HepG2 (cell line): ENCODE data around the gene ABHD17A. TPM values are rescaled to one million over a fixed set of nuclear protein-coding genes. Genes with fewer than 3 reads are reported as not detected.
A peak's percentile ranks its signal among the peaks of the same experiment; 100 is the strongest.

ENCODE experiments used
- BCL6 ChIP-seq: IDR thresholded peaks from 2 replicates; pipeline ENCODE4 v1.6.1; 2016; ENCODE audit warnings: missing genetic modification reagents, missing compliant biosample characterization
- FOXA3 ChIP-seq: IDR thresholded peaks from 2 replicates; pipeline ENCODE4 v1.6.1; 2016; ENCODE audit warnings: missing genetic modification reagents, missing compliant biosample characterization
- IKZF4 ChIP-seq: sonication (generic); formaldehyde crosslinking; IDR thresholded peaks from 2 replicates; pipeline ENCODE4 v1.5.1; 2020; ENCODE audit warnings: borderline replicate concordance, mild to moderate bottlenecking, low read depth, missing genetic modification reagents; ENCODE audit errors: not compliant biosample characterization
- KMT2B ChIP-seq: IDR thresholded peaks from 2 replicates; pipeline ENCODE4 v1.6.1; 2016; ENCODE audit warnings: missing genetic modification reagents, missing compliant biosample characterization
- MYC ChIP-seq: sonication (generic); formaldehyde crosslinking; IDR thresholded peaks from 2 replicates; pipeline ENCODE4 v1.9.0; 2021; ENCODE audit warnings: missing genetic modification reagents, borderline replicate concordance
- PHF8 ChIP-seq: sonication (generic); formaldehyde crosslinking; IDR thresholded peaks from 2 replicates; pipeline ENCODE4 v1.5.0; 2020; ENCODE audit warnings: missing genetic modification reagents
- RBM22 ChIP-seq: fragments of 200-400 bp; formaldehyde crosslinking; optimal IDR thresholded peaks from 2 replicates; pipeline ENCODE3; 2017; ENCODE audit warnings: mild to moderate bottlenecking, low read length, moderate library complexity
- TOPORS ChIP-seq: sonication (generic); formaldehyde crosslinking; IDR thresholded peaks from 2 replicates; pipeline ENCODE4 v1.8.0; 2023; ENCODE audit warnings: mild to moderate bottlenecking, missing genetic modification reagents
- ZFP36L2 ChIP-seq: sonication (generic); formaldehyde crosslinking; IDR thresholded peaks from 2 replicates; pipeline ENCODE4 v1.4.0; 2020; ENCODE audit warnings: missing genetic modification reagents
- ZFP41 ChIP-seq: sonication (generic); formaldehyde crosslinking; IDR thresholded peaks from 2 replicates; pipeline ENCODE4 v1.4.0; 2020; ENCODE audit warnings: mild to moderate bottlenecking, missing genetic modification reagents, borderline replicate concordance
- ZIK1 ChIP-seq: sonication (generic); formaldehyde crosslinking; IDR thresholded peaks from 2 replicates; pipeline ENCODE4 v1.5.0; 2020; ENCODE audit warnings: mild to moderate bottlenecking, low read depth, missing genetic modification reagents, borderline replicate concordance
- ZNF407 ChIP-seq: sonication (generic); formaldehyde crosslinking; IDR thresholded peaks from one replicate; pipeline ENCODE4 v1.5.1; 2020; ENCODE audit warnings: mild to moderate bottlenecking, missing genetic modification reagents; ENCODE audit errors: not compliant biosample characterization
- ZNF451 ChIP-seq: sonication (generic); formaldehyde crosslinking; IDR thresholded peaks from 2 replicates; pipeline ENCODE4 v1.5.0; 2020; ENCODE audit warnings: mild to moderate bottlenecking, missing genetic modification reagents
- ZNF570 ChIP-seq: sonication (generic); formaldehyde crosslinking; IDR thresholded peaks from 2 replicates; pipeline ENCODE4 v1.4.0; 2020; ENCODE audit warnings: mild to moderate bottlenecking, missing genetic modification reagents, borderline replicate concordance
- ZNF761 ChIP-seq: sonication (generic); formaldehyde crosslinking; conservative IDR thresholded peaks from 2 replicates; pipeline ENCODE4 v1.4.0; 2020; ENCODE audit warnings: mild to moderate bottlenecking, missing genetic modification reagents
- polyA plus RNA-seq, 8 experiments: library from polyadenylated mRNA; depleted of rRNA in 3 of 8; stranded (reverse) in 7 of 8; unstranded in 1 of 8; fragments of >200 nt; fragmentation: Illumina TruSeq in 4 of 8; extraction: Trizol in 4 of 8; gene quantifications; 2 replicates each; pipeline versions ENCODE4 v1.2.1 to v1.2.3, GENCODE V29; 2011 to 2016; ENCODE audit warnings: low read depth in 4 of 8, missing spikeins in 1 of 8, mixed read lengths in 1 of 8; ENCODE audit not compliant: insufficient read depth in 1 of 8
- total RNA-seq, 5 experiments: library from RNA; depleted of rRNA; stranded (reverse); fragments of >200 nt; fragmentation: Illumina TruSeq; extraction: Trizol; gene quantifications; 2 replicates each; pipeline ENCODE4 v1.2.3, GENCODE V29; 2016; ENCODE audit warnings: low read depth in 1 of 5
- TF ChIP-seq, protein P1 (sequence below), 2 experiments: sonication (generic) in 1 of 2; formaldehyde crosslinking in 1 of 2; IDR thresholded peaks; 2 replicates each; pipeline versions ENCODE4 v1.4.0 to v1.6.1; 2016 to 2020; ENCODE audit warnings: borderline replicate concordance in 1 of 2, low read depth in 1 of 2, mild to moderate bottlenecking in 1 of 2, missing genetic modification reagents in 1 of 2

The ABHD17A gene
- total and polyA plus RNA-seq, 2 of the 13 experiments (the other 11 are each of a cell fraction or from before 2014, with no cell fraction given), result 27.7 to 40.8 TPM

- TF ChIP-seq, protein P1, sequence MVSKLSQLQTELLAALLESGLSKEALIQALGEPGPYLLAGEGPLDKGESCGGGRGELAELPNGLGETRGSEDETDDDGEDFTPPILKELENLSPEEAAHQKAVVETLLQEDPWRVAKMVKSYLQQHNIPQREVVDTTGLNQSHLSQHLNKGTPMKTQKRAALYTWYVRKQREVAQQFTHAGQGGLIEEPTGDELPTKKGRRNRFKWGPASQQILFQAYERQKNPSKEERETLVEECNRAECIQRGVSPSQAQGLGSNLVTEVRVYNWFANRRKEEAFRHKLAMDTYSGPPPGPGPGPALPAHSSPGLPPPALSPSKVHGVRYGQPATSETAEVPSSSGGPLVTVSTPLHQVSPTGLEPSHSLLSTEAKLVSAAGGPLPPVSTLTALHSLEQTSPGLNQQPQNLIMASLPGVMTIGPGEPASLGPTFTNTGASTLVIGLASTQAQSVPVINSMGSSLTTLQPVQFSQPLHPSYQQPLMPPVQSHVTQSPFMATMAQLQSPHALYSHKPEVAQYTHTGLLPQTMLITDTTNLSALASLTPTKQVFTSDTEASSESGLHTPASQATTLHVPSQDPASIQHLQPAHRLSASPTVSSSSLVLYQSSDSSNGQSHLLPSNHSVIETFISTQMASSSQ (IDR thresholded peaks at IDR 0.05; ENCODE audit: low read depth), result no peak
- TF ChIP-seq, protein P1 (CRISPR knock-in tag; IDR thresholded peaks at IDR 0.05; ENCODE audit: borderline replicate concordance), result peak; percentile 83; the same call in 1 of the 2 replicates
- peak; percentile 85; the same call in 1 of the 2 replicates for TF ChIP-seq ZNF761
- peak; percentile 80 for TF ChIP-seq PHF8 (CRISPR knock-in tag)
- peak; percentile 51; the same call in 1 of the 2 replicates for TF ChIP-seq BCL6
- TF ChIP-seq ZIK1 (CRISPR knock-in tag), result no peak; the same call in 1 of the 2 replicates
- no peak for TF ChIP-seq ZFP36L2 (CRISPR knock-in tag)
- TF ChIP-seq ZNF451 (CRISPR knock-in tag), result no peak
- TF ChIP-seq ZNF407 (CRISPR knock-in tag), result no peak
- TF ChIP-seq FOXA3 (CRISPR knock-in tag), result peak; percentile 66
- TF ChIP-seq KMT2B (CRISPR knock-in tag), result peak; percentile 91
- TF ChIP-seq ZNF570 (CRISPR knock-in tag), result no peak
- no peak for TF ChIP-seq TOPORS
- no peak for TF ChIP-seq RBM22
- no peak; the same call in 1 of the 2 replicates for TF ChIP-seq ZFP41
- peak; percentile 91; the same call in 1 of the 2 replicates for TF ChIP-seq MYC
- peak; percentile 87 for TF ChIP-seq IKZF4
Observed at GRCh38 chr19:1875646-1876495, 9.4 kb downstream of the ABHD17A start (continued).
